SH-SY5Y (cell line): Measurements from ENCODE around the gene B3GAT1.

Experiments used
- GATA2 ChIP-seq: IDR thresholded peaks from 2 replicates; pipeline ENCODE4 v1.6.1; 2011; ENCODE audit warnings: mild to moderate bottlenecking, low read depth, low read length
- GATA3 ChIP-seq: IDR thresholded peaks from 2 replicates; pipeline ENCODE4 v1.6.1; 2011; ENCODE audit warnings: low read depth, mild to moderate bottlenecking, low read length, moderate library complexity

DNA sequence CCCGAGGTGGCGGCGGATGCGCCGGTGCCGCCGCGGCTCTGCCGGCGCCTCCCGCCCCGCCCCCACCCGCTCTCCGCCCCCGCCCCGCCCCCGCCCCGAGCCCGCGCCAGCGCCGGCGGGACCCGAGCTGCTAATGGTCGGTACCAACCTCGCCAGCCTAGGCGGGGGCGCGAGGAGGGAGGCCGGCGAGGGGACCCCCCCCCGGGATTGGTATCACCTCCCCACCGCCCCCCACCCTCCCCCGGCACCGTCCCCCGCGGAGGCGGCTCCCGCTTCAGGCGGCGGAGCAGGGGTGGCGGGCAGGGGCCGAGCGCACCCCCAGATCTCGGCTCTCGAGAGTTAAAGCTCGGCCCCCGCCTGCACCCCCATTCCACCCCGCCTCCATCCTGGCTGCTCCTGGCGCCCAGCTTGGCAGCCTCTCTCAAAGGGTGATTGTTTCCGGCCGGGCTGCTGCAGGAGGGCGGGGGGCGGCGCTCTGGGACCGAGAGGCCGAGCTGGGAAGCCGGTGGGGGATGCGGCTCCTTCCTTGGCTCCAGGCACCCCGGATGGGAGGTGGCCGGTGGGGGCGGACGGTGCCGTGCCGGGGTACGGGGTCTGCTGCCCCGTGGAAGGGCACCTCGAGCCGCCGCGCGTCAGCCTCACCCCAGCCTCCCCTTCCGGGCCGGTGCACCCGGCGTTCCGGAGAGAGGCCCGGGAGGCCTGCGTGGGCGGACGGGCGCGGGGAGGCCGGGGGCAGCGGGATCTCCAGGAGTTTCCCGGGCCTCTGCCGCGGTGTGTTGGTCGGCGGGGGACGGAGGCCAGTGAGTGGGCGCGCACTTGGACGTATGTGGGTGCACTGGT is at the start of gene B3GAT1:
- TF ChIP-seq GATA2 (no peak), GATA3 (no peak)
